ENCODE measurements around the gene PNPLA7.
"Not testable (repeated sequence)": the region's sequence is repeated elsewhere in the genome, so short reads cannot be mapped to it uniquely, and the experiment has no call there.

The PNPLA7 gene

DNA sequence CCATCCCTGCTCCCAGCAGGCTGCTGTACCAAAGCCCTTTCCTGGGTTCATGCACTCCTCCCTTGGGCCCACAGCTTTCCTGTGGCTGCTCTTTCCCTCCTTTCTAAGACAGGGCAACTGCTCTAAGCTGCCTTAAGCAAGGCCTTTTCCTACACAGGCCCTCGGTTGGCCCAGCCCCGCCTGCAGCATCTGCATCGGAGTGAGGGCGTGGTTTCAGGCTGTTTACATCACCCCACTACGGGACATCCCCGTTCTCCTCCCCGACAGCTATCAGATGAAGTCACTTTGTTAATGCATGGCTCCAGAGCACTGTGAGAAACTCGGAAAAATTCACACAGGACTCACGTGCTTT is 25.1 kb upstream of the PNPLA7 start:
- TF ChIP-seq, protein P1, sequence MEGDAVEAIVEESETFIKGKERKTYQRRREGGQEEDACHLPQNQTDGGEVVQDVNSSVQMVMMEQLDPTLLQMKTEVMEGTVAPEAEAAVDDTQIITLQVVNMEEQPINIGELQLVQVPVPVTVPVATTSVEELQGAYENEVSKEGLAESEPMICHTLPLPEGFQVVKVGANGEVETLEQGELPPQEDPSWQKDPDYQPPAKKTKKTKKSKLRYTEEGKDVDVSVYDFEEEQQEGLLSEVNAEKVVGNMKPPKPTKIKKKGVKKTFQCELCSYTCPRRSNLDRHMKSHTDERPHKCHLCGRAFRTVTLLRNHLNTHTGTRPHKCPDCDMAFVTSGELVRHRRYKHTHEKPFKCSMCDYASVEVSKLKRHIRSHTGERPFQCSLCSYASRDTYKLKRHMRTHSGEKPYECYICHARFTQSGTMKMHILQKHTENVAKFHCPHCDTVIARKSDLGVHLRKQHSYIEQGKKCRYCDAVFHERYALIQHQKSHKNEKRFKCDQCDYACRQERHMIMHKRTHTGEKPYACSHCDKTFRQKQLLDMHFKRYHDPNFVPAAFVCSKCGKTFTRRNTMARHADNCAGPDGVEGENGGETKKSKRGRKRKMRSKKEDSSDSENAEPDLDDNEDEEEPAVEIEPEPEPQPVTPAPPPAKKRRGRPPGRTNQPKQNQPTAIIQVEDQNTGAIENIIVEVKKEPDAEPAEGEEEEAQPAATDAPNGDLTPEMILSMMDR (IDR thresholded peaks at IDR 0.05; ENCODE audit: low read depth, low read length): no peak
- no peak overlapping the region for H3K4me3 ChIP-seq (ENCODE audit: low read depth, low read length)

DNA sequence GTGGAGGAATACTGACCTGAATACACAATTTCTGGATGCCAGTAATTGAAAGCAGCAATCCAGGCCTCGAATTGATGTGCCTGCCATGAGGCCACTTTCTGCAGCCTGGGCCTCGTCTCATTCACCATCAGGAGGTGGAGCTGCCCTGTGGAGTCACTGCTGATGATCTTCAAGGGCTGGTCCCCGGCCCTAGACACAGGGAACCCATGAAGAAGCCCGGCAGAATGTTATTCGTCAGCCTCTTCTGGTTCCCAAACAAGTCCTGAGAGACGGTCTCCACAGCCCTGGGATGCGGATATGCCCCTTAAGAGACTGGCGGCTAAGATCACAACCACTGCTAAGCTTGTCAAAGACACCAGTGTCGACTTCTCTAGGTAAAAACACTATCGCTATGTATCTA is 24.0 kb upstream of the PNPLA7 start:
- TF ChIP-seq, protein P1 (IDR thresholded peaks at IDR 0.05; ENCODE audit: low read depth, low read length): no peak
- H3K4me3 ChIP-seq (ENCODE audit: low read depth, low read length): no peak overlapping the region

DNA sequence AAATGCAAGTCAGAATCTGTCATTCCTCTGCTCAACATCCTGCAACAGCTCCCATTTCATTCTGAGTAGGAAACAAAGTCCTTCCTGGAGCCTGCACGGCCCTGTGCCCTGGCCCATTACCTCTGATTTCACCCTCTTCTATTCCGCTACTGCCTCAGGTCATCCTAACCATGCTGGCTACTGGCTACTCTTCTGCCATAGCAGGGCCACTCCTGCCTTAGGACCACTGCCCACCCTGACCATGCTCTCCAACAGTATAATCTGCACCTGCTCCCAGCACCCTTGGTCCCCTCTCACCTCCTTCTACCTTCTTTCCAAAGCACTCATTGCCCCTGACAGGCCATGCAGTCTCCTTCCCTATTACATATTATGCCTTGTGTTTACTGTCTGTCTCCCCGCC is 20.4 kb upstream of the PNPLA7 start:
- TF ChIP-seq, protein P1 (IDR thresholded peaks at IDR 0.05; ENCODE audit: low read depth, low read length): no peak
- no peak overlapping the region for H3K4me3 ChIP-seq (ENCODE audit: low read depth, low read length)

DNA sequence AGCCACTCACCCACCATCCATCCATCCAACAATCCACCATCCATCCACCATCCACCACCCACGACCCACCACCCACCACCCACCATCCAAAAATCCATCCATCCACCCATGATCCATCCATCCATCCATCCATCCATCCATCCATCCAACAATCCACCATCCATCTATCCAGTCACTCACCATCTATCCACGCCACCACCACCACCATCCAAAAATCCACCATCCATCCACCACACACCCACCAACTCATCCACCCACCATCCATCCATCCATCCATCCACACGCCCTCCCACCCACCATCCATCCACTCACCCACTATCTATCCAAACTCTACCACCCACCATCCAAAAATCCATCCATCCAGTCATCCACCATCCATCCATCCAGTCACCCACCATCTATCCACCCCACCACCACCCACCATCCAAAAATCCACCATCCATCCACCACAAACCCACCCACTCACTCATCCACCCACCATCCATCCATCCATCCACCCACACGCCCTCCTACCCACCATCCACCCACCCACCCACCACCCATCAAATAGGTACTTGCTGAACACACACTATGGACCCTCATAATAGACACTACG is 19.5 kb upstream of the PNPLA7 start:
- no peak overlapping the region for H3K4me3 ChIP-seq (ENCODE audit: low read depth, low read length)
- TF ChIP-seq, protein P1 (IDR thresholded peaks at IDR 0.05; ENCODE audit: low read depth, low read length): no peak

DNA sequence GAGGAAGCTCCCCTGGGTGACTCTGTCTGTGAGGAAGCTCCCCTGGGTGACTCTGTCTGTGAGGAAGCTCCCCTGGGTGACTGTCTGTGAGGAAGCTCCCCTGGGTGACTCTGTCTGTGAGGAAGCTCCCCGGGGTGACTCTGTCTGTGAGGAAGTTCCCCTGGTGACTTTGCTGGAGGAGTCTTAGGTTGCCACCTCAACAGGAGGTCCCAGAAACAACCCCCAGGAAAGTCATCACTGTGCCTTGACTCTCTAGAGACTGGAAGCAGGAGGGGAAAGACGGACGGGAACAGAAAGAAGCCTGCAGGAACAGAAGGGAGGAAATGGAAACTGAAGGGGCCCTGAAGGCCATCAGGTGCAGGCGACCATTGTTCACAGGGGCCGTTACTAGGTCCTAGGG is 18.2 kb upstream of the PNPLA7 start:
- H3K4me3 ChIP-seq (ENCODE audit: low read depth, low read length): not testable (repeated sequence)

DNA sequence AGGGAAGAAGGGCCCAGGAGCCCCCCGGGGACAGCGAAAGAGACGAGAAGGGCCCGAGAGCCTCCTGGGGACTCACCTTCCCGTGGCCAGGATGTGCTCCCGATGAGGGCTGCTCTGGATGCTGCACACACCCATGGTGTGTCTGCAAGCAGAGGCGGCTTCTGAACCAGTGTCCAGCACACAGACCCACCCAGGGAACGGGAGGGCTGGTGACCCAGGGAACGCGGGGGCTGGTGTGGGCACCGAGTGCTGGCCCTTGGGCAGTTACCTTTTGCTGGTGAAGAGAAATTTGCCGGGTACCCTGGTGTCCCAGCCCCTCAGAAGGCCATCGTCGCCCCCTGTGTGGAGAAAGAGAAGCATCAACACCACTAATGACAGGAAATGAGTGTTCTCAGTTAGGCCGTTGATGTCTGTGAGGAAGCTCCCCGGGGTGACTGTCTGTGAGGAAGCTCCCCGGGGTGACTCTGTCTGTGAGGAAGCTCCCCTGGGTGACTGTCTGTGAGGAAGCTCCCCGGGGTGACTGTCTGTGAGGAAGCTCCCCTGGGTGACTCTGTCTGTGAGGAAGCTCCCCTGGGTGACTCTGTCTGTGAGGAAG is 14.7 kb upstream of the PNPLA7 start:
- TF ChIP-seq, protein P1 (IDR thresholded peaks at IDR 0.05; ENCODE audit: low read depth, low read length): no peak

DNA sequence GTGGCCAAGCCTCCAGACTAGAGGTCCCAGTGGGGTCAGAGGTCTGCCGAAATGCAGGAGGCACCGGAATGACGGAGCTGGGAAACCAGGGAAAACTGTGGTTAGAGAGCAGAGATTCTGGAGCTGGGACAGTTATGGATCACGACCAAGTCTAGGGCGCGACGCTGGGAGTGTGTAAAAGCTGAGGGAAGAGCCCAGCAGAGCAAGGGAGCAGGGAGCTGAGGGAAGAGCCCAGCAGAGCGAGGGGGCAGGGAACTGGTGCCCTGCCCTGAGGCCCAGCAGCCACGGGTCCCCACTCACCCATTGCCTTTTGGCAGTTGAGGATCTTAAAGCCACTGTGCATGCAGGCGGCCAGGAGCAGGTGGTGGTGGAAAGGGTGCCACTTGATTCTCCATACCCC is 13.9 kb upstream of the PNPLA7 start:
- TF ChIP-seq, protein P1 (IDR thresholded peaks at IDR 0.05; ENCODE audit: low read depth, low read length): no peak

More for the DNA sequence above, 14.7 kb upstream of the PNPLA7 start:
- no peak overlapping the region for H3K4me3 ChIP-seq (ENCODE audit: low read depth, low read length)

DNA sequence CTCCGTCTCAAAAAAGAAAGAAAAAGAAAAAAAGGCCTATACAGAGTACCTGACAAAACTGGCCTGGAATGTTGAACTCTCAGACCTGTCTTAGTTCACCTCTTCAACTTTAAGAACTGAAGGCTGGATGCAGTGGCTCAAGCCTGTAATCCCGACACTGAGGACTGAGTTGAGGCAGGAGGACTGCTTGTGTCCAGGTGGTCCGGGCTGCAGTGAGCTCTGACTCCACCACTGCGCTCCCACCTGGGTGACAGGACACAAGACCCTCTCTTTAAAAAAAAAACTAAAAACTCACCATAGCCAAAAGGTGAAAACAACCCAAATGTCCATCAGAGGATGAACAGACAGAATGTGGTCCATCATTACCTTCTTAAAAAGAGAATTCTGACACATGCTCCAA is 7.9 kb upstream of the PNPLA7 start:
- TF ChIP-seq, protein P1 (IDR thresholded peaks at IDR 0.05; ENCODE audit: low read depth, low read length): no peak
- H3K4me3 ChIP-seq (ENCODE audit: low read depth, low read length): no peak overlapping the region

More for the DNA sequence above, 13.9 kb upstream of the PNPLA7 start:
- no peak overlapping the region for H3K4me3 ChIP-seq (ENCODE audit: low read depth, low read length)
